GM12873 (cell line): ENCODE data around the gene FALEC.

Experiments
- TF ChIP-seq, protein P1 (sequence below): IDR thresholded peaks from 2 replicates; pipeline ENCODE4 v1.5.1; 2012; ENCODE audit warnings: low read depth, mild to moderate bottlenecking, moderate library complexity, low read length, control low read depth; ENCODE audit not compliant: insufficient read depth; ENCODE audit errors: missing control alignments

The FALEC gene

DNA sequence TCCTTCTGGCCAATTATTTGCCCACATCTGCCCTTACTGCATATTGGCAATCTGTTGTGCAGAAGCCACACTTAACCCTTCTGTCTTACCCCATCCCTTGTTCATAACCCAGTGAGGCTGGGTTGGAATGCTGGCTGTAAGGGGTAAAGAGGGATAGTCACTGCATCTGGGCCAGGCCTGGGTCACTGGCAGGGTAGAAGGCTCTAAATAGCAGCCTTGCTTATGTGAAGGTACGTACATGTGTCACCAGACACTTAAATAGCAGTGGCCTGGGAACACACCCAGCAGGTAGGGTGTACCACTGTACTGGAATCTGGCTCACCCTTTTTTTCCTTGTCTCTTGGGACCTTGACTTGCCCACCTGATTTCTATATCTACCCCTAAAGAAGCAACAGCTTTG is 38.2 kb upstream of the FALEC start:
- TF ChIP-seq, protein P1, sequence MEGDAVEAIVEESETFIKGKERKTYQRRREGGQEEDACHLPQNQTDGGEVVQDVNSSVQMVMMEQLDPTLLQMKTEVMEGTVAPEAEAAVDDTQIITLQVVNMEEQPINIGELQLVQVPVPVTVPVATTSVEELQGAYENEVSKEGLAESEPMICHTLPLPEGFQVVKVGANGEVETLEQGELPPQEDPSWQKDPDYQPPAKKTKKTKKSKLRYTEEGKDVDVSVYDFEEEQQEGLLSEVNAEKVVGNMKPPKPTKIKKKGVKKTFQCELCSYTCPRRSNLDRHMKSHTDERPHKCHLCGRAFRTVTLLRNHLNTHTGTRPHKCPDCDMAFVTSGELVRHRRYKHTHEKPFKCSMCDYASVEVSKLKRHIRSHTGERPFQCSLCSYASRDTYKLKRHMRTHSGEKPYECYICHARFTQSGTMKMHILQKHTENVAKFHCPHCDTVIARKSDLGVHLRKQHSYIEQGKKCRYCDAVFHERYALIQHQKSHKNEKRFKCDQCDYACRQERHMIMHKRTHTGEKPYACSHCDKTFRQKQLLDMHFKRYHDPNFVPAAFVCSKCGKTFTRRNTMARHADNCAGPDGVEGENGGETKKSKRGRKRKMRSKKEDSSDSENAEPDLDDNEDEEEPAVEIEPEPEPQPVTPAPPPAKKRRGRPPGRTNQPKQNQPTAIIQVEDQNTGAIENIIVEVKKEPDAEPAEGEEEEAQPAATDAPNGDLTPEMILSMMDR, result no peak

DNA sequence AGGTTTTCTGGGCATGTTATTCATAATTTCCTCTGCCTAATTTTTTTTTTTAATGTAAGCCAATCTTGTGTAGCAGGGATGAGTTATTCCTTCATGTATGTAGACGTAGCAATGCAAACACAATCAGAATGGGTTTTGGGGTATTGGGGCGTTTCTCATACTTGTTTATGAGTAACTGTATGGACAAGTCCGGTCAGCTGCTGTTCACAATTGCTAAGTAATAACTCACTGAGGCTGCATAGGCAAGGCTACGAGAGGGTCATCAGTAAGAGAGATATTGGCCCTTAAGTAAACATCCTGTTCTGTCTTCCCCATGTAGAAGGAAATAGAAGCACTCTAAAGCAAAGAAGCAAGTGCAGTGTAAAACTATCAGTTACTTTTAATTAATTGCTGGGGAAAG is 37.8 kb upstream of the FALEC start:
- TF ChIP-seq, protein P1, result no peak

DNA sequence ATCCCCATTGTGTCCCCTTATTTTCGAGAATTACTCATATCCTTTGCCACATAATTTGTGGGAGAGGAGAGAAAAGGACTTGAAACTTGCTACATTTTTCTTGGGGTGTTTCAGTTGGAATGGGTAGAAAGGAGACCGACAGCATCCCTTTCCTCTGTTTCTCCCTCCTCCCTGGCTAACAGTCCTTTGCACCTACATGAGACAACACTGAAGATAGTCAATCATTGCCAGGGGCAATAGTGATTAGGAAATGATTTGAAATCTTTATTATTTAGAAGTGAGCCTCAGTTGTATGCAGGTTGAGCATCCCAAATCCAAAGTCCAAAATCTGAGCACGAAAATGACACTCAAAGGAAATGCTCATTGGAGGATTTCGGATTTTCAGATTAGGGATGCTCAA is 36.2 kb upstream of the FALEC start:
- TF ChIP-seq, protein P1, result no peak

DNA sequence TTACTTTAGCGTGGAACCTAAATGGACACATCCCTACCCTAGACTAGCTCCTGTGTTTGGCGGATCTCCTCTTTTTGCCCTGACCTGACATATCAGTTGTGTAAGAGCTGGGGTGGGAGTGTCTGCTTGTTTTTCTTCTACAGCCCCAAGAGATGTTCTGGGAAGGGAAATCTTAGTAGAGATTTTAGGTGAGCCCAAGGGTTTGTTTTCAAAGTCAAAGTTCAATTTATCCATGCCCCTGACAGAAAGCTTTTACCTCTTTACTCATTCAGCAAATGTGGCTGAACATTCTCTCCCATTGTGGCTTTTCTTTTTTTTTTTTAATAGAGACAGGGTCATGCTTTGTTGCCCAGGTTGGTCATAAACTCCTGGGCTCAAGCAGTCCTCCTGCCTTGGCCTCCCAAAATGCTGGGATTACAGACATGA is 35.6 kb upstream of the FALEC start:
- TF ChIP-seq, protein P1, result no peak

DNA sequence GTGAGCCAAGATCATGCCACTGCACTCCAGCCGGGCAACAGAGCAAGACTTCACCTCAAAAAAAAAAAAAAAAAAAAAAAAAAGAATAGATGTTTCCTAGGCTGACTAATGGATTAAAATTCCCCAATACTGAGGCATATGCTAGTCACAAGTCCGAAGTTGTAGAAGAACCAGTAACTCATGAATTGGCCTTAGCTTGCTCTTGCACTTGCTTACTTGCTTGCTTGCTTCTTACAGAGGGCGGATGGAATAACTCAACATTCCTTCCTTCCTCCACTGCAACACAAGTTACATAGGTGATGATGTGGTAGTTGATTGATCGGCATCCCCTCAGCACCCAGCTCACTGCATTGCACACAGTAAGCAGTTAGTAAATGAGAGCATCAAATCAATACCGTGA is 31.1 kb upstream of the FALEC start:
- TF ChIP-seq, protein P1, result no peak

DNA sequence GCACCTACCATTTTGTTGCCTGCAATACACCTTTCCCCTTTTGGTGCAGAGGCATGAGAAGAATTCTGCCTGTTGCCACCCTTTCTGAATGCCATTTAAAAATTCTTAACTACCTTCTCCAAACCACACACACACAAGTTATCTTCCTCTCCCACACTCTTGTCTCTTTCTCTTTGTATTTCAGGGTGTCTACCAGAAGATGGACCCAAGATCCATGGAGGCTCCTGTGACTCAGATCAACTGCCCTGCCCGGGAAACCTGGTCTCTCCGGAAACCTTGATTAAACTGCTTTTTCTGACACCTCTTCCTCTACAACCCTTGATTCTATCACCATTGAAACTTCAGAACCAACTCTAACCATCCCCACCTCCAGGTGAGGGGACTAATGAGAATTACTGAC is 30.7 kb upstream of the FALEC start:
- TF ChIP-seq, protein P1, result peak; percentile 36

DNA sequence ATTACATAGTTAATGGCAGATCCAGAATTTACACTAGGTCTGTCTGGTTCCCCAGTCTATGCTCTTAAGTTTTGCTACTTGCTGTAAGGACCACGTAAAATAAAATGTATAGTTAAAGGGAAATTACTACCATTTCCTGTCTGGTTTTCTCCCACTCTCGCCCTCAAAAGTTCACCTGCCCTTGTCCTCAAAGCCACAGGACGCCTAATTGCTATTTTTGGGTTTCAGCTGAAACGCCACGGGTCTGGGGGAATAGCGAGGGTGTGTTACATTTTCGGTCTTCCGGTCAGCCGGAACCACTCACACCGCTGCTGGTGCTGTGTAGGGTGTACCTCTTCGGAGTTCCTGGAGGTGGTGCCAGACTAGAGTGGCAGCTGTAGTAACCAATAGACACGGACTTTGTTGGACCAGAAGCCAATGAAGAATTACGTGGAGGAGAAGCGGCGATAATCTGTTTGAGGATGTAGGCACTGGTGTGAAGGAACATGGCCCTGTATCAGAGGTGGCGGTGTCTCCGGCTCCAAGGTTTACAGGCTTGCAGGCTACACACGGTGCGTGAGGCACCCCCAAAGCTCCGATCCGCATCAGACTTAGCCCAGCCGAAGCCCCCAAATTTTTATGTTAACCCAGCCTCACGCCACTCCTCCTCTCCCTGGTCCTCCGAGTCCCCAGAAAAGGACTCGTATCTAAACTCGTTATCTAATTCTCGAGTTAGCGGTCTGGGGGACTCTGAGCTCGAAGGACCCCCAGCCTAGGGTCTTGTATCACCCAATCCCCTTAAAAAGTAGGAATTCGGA is 28.4 kb upstream of the FALEC start, which contains the start of gene TARS2:
Gene TARS2 (plus strand): TSS at position 454 of the 797 bp plus-strand sequence. CDS start 32 bp downstream, at position 486.
- TF ChIP-seq, protein P1, result no peak
